ENCODE results near the gene PLCG1. TPM values are rescaled to one million over a fixed set of nuclear protein-coding genes. Genes with fewer than 3 reads are reported as not detected.

The PLCG1 gene
- total and polyA plus RNA-seq, 2 donors (not counting 3 experiments of a cell fraction or from before 2014, with no cell fraction given) = 164 to 224 TPM

DNA sequence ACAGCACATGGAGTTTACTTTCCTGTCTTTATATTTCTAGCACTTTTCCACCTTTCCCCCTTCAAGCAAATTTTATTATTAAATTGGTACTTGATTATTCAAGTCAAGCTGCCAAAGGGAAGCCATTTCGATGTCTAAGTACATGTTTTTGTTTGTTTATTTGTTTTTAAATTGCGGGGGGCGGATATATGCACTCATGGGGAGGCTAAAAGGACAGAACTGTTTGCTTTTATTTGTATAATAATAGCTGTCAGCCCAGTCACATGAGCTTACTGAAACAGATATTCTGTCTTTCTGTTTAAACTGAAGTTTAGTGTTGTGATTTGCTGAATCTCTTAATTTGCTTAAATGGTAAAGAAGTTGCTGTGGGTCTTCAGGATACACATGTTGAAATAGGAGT lies 49.6 kb upstream of the PLCG1 start:
- no peaks in the 10 kb centered on the region for H4K20me1 ChIP-seq (replicated peaks; ENCODE audit: control insufficient read depth, extremely low read depth, insufficient read depth, low read length)
- FAIRE-seq (no peak), DNase-seq (ENCODE audit: low read depth, low spot score) (no peak)
- no TSS peak for BruUV-seq (replicated peaks)
- no peak overlapping the region for H2AFZ ChIP-seq (ENCODE audit: low read depth, low read length)
- intact Hi-C loops (cut with micrococcal nuclease) (no loop called here), dilution Hi-C loops (cut with MboI; ENCODE audit: extremely low pct_ligation_motif_present, low sequenced_read_pairs) (no loop called here)
- no peak overlapping the region for H3K4me2 ChIP-seq (ENCODE audit: insufficient read depth, low read length)
- H3K9me1 ChIP-seq (replicated peaks; ENCODE audit: control insufficient read depth, extremely low read depth, insufficient read depth, low read length) = no peaks in the 10 kb centered on the region
- ChIA-PET POLR2A (no interaction called here), CTCF (interaction anchor here (0.9 to 4.0 kb wide), 3 partner anchors 30 to 119 kb away, joined by 3 to 20 read pairs (median 3); no protein-coding TSS in a partner anchor)
- H3K9me3 ChIP-seq (replicated peaks; ENCODE audit: control insufficient read depth, insufficient read depth, low read length) = no peaks in the 10 kb centered on the region
- no peaks in the 10 kb centered on the region for H3K4me1 ChIP-seq (ENCODE audit: control insufficient read depth, extremely low read depth, insufficient read depth, low read length)
- H3K79me2 ChIP-seq (ENCODE audit: control insufficient read depth, insufficient read depth, low read length) = peaks cover 2% of the 10 kb centered on the region
- no peak for TF ChIP-seq MYC (IDR thresholded peaks at IDR 0.05; ENCODE audit: low read depth, low read length)
- TF ChIP-seq POLR2A (IDR thresholded peaks at IDR 0.05; ENCODE audit: low read depth, low read length) = no peak
- TF ChIP-seq EZH2 (IDR thresholded peaks at IDR 0.05; ENCODE audit: borderline replicate concordance, low read depth, low read length, severe bottlenecking) = no peak
- TF ChIP-seq, protein P1, sequence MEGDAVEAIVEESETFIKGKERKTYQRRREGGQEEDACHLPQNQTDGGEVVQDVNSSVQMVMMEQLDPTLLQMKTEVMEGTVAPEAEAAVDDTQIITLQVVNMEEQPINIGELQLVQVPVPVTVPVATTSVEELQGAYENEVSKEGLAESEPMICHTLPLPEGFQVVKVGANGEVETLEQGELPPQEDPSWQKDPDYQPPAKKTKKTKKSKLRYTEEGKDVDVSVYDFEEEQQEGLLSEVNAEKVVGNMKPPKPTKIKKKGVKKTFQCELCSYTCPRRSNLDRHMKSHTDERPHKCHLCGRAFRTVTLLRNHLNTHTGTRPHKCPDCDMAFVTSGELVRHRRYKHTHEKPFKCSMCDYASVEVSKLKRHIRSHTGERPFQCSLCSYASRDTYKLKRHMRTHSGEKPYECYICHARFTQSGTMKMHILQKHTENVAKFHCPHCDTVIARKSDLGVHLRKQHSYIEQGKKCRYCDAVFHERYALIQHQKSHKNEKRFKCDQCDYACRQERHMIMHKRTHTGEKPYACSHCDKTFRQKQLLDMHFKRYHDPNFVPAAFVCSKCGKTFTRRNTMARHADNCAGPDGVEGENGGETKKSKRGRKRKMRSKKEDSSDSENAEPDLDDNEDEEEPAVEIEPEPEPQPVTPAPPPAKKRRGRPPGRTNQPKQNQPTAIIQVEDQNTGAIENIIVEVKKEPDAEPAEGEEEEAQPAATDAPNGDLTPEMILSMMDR (IDR thresholded peaks at IDR 0.05; ENCODE audit: extremely low read depth in 1 of 2, insufficient read depth in 1 of 2, low read depth in 1 of 2, low read length in 2 of 2) = no peak
- TF ChIP-seq POLR2AphosphoS5 (IDR thresholded peaks at IDR 0.05; ENCODE audit: insufficient read depth, low read depth, low read length) = no peak
- no peak for TF ChIP-seq GATA2 (IDR thresholded peaks at IDR 0.05; ENCODE audit: insufficient read depth, insufficient read length, low read depth, low read length)
- no peak for TF ChIP-seq JUN (IDR thresholded peaks at IDR 0.05; ENCODE audit: borderline replicate concordance, insufficient read depth, insufficient read length, low read depth)
- TF ChIP-seq, protein P2, sequence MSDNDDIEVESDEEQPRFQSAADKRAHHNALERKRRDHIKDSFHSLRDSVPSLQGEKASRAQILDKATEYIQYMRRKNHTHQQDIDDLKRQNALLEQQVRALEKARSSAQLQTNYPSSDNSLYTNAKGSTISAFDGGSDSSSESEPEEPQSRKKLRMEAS (IDR thresholded peaks at IDR 0.05; ENCODE audit: insufficient read depth, insufficient read length) = no peak
- TF ChIP-seq FOS (IDR thresholded peaks at IDR 0.05; ENCODE audit: borderline replicate concordance, insufficient read depth, low read length) = no peak
- H3K9ac ChIP-seq (replicated peaks; ENCODE audit: extremely low read depth, insufficient read depth, low read length) = no peak overlapping the region
- no peaks in the 10 kb centered on the region for H3K27me3 ChIP-seq (ENCODE audit: control insufficient read depth in 2 of 2, insufficient read depth in 2 of 2, low read length in 2 of 2)
- no peak overlapping the region for H3K4me3 ChIP-seq (replicated peaks in 1 of 3; ENCODE audit: insufficient read depth in 1 of 3, low read depth in 1 of 3, low read length in 3 of 3)
- H3K36me3 ChIP-seq (ENCODE audit: control insufficient read depth in 2 of 2, extremely low read depth in 1 of 2, insufficient read depth in 2 of 2, low read length in 2 of 2) = peaks cover 10 to 25% of the 10 kb centered on the region in 2 experiments
- no peak overlapping the region for H3K27ac ChIP-seq (ENCODE audit: insufficient read depth, low read depth, low read length)

Data from endothelial cell of umbilical vein (primary cell).